Natural killer cell treated with Interleukin-12 subunit alpha and Interleukin-12 subunit beta and Interleukin-15 and Interleukin-18, amount 100 ng/mL, for 72 hours (primary cell): Measurements from ENCODE around the gene CLCN7. TPM values are rescaled to one million over a fixed set of nuclear protein-coding genes. Genes with fewer than 3 reads are reported as not detected.

Experiments
- ATAC-seq, 2 donors: fragments of 150-1000 bp; cut with Tn5 transposase in 1 of 2; sonication (Bioruptor Pico), chemical (Tn5 transposase) in 1 of 2; 2 replicates each; pipeline ENCODE4 v1.10.0; 2021
- DNase-seq: peaks from one replicate; pipeline ENCODE4 v3.0.0; 2022; ENCODE audit warnings: low spot score
- H3K27ac Mint-ChIP-seq, 2 donors: 1 replicate in 1 of 2; 2 replicates in 1 of 2; pipeline ENCODE4 v1.8.0; 2022; ENCODE audit warnings: mixed read lengths in 2 of 2, mild to moderate bottlenecking in 1 of 2, moderate library complexity in 1 of 2
- H3K27me3 Mint-ChIP-seq, 2 donors: 1 replicate in 1 of 2; 2 replicates in 1 of 2; pipeline ENCODE4 v1.8.0; 2022; ENCODE audit warnings: mixed read lengths in 2 of 2
- H3K36me3 Mint-ChIP-seq: one replicate; pipeline ENCODE4 v1.8.0; 2022; ENCODE audit warnings: mixed read lengths
- H3K4me1 Mint-ChIP-seq, 2 donors: 1 replicate in 1 of 2; 2 replicates in 1 of 2; pipeline ENCODE4 v1.8.0; 2022; ENCODE audit warnings: low read depth in 2 of 2, mixed read lengths in 2 of 2, mild to moderate bottlenecking in 1 of 2
- H3K4me3 Mint-ChIP-seq: one replicate; pipeline ENCODE4 v1.8.0; 2022; ENCODE audit warnings: mixed read lengths
- H3K9me3 Mint-ChIP-seq: 2 replicates; pipeline ENCODE4 v1.8.0; 2022; ENCODE audit warnings: mixed read lengths
- total RNA-seq, 2 donors: library from RNA; stranded (reverse); gene quantifications; one replicate each; pipeline ENCODE4 v1.2.3, GENCODE V29; 2022

The CLCN7 gene
- 10 to 100 TPM; 52.2 to 73.5 TPM for total RNA-seq

- H3K27me3 Mint-ChIP-seq, result no peaks in the 10 kb centered on the region
- DNase-seq, result peak; percentile 94
- no peaks in the 10 kb centered on the region for H3K36me3 Mint-ChIP-seq
- no peaks in the 10 kb centered on the region for H3K9me3 Mint-ChIP-seq
- peak within 1 kb of the TSS; percentile 53 to 80 for H3K27ac Mint-ChIP-seq
- peak; percentile 94 to 96 for ATAC-seq
- H3K4me3 Mint-ChIP-seq, result peak within 1 kb of the TSS; percentile 77
- H3K4me1 Mint-ChIP-seq, result peaks cover 4 to 9% of the 10 kb centered on the region in 2 donors
These were observed at the start of gene CLCN7 for GRCh38 chr16:1474796-1475551. TSS of gene CLCN7 (minus strand) at chr16:1475028. CDS start at chr16:1474974, 54 bp downstream.

GRCh38 chr16:1524366-1524765 lies 49.5 kb upstream of the CLCN7 start:
- no peaks in the 10 kb centered on the region for H3K27me3 Mint-ChIP-seq

GRCh38 chr16:1523581-1524245 lies 48.9 kb upstream of the CLCN7 start:
- Mint-ChIP-seq H3K27ac (no peak overlapping the region), H3K36me3 (no peaks in the 10 kb centered on the region), H3K4me3 (no peak overlapping the region), H3K4me1 (peaks cover 0 to 2% of the 10 kb centered on the region in 2 donors), H3K9me3 (no peaks in the 10 kb centered on the region), H3K27me3 (no peaks in the 10 kb centered on the region)
- ATAC-seq (no peak), DNase-seq (no peak)

More at GRCh38 chr16:1524366-1524765, 49.5 kb upstream of the CLCN7 start:
- Mint-ChIP-seq H3K9me3 (no peaks in the 10 kb centered on the region), H3K27ac (no peak overlapping the region), H3K4me1 (peaks cover 0 to 2% of the 10 kb centered on the region in 2 donors), H3K4me3 (no peak overlapping the region), H3K36me3 (no peaks in the 10 kb centered on the region)
- DNase-seq (no peak), ATAC-seq (no peak)

- H3K9me3 Mint-ChIP-seq, result no peaks in the 10 kb centered on the region
- no peak overlapping the region for H3K4me3 Mint-ChIP-seq
- H3K27ac Mint-ChIP-seq, result no peak overlapping the region
- H3K4me1 Mint-ChIP-seq, result no peaks in the 10 kb centered on the region
- DNase-seq (no peak), ATAC-seq (no peak)
- H3K27me3 Mint-ChIP-seq, result no peaks in the 10 kb centered on the region
- H3K36me3 Mint-ChIP-seq, result no peaks in the 10 kb centered on the region
These were observed 45.6 kb upstream of the CLCN7 start for GRCh38 chr16:1520461-1520860.

GRCh38 chr16:1519831-1520230 lies 45.0 kb upstream of the CLCN7 start:
- Mint-ChIP-seq H3K36me3 (no peaks in the 10 kb centered on the region), H3K4me3 (no peak overlapping the region), H3K27ac (no peak overlapping the region), H3K27me3 (no peaks in the 10 kb centered on the region), H3K4me1 (no peaks in the 10 kb centered on the region), H3K9me3 (no peaks in the 10 kb centered on the region)
- peak in 1 of 2 donors; percentile 18 for ATAC-seq
- no peak for DNase-seq

- ATAC-seq (peak; percentile 32 to 54), DNase-seq (no peak)
- H3K27ac Mint-ChIP-seq, result no peak overlapping the region
- H3K4me1 Mint-ChIP-seq, result no peaks in the 10 kb centered on the region
- H3K27me3 Mint-ChIP-seq, result no peaks in the 10 kb centered on the region
- H3K9me3 Mint-ChIP-seq, result no peaks in the 10 kb centered on the region
- H3K36me3 Mint-ChIP-seq, result no peaks in the 10 kb centered on the region
- H3K4me3 Mint-ChIP-seq, result no peak overlapping the region
These were observed 43.9 kb upstream of the CLCN7 start for GRCh38 chr16:1518626-1519135.

- no peak overlapping the region for H3K4me3 Mint-ChIP-seq
- ATAC-seq (no peak), DNase-seq (no peak)
- H3K9me3 Mint-ChIP-seq, result no peaks in the 10 kb centered on the region
- no peak overlapping the region for H3K27ac Mint-ChIP-seq
- H3K36me3 Mint-ChIP-seq, result peaks cover 4% of the 10 kb centered on the region
- H3K4me1 Mint-ChIP-seq, result no peaks in the 10 kb centered on the region
- no peaks in the 10 kb centered on the region for H3K27me3 Mint-ChIP-seq
These were observed 39.7 kb upstream of the CLCN7 start for GRCh38 chr16:1514507-1514906.

GRCh38 chr16:1512774-1513173 lies 37.9 kb upstream of the CLCN7 start:
- H3K36me3 Mint-ChIP-seq, result peaks cover 4% of the 10 kb centered on the region
- no peaks in the 10 kb centered on the region for H3K27me3 Mint-ChIP-seq
- DNase-seq (no peak), ATAC-seq (no peak)
- H3K27ac Mint-ChIP-seq, result no peak overlapping the region
- H3K4me1 Mint-ChIP-seq, result no peaks in the 10 kb centered on the region
- no peak overlapping the region for H3K4me3 Mint-ChIP-seq
- H3K9me3 Mint-ChIP-seq, result no peaks in the 10 kb centered on the region

GRCh38 chr16:1511662-1512569 lies 37.1 kb upstream of the CLCN7 start:
- no peaks in the 10 kb centered on the region for H3K4me1 Mint-ChIP-seq
- ATAC-seq (no peak), DNase-seq (no peak)
- H3K9me3 Mint-ChIP-seq, result no peaks in the 10 kb centered on the region
- no peak overlapping the region for H3K4me3 Mint-ChIP-seq
- no peak overlapping the region for H3K27ac Mint-ChIP-seq
- peaks cover 4% of the 10 kb centered on the region for H3K36me3 Mint-ChIP-seq
- H3K27me3 Mint-ChIP-seq, result no peaks in the 10 kb centered on the region

GRCh38 chr16:1510941-1511351 lies 36.1 kb upstream of the CLCN7 start:
- Mint-ChIP-seq H3K36me3 (peaks cover 4% of the 10 kb centered on the region), H3K4me1 (no peaks in the 10 kb centered on the region)

GRCh38 chr16:1510272-1510671 lies 35.4 kb upstream of the CLCN7 start:
- H3K36me3 Mint-ChIP-seq, result peaks cover 4% of the 10 kb centered on the region
- H3K4me3 Mint-ChIP-seq, result no peak overlapping the region
- DNase-seq (no peak), ATAC-seq (no peak)
- H3K9me3 Mint-ChIP-seq, result no peaks in the 10 kb centered on the region
- no peaks in the 10 kb centered on the region for H3K4me1 Mint-ChIP-seq
- H3K27me3 Mint-ChIP-seq, result no peaks in the 10 kb centered on the region
- no peak overlapping the region for H3K27ac Mint-ChIP-seq

More at GRCh38 chr16:1510941-1511351, 36.1 kb upstream of the CLCN7 start:
- Mint-ChIP-seq H3K9me3 (no peaks in the 10 kb centered on the region), H3K27me3 (no peaks in the 10 kb centered on the region), H3K27ac (no peak overlapping the region), H3K4me3 (no peak overlapping the region)
- ATAC-seq (no peak), DNase-seq (no peak)

- Mint-ChIP-seq H3K36me3 (peaks cover 4% of the 10 kb centered on the region), H3K27ac (no peak overlapping the region), H3K4me1 (no peaks in the 10 kb centered on the region), H3K4me3 (no peak overlapping the region), H3K27me3 (no peaks in the 10 kb centered on the region), H3K9me3 (no peaks in the 10 kb centered on the region)
- ATAC-seq, result no peak
- no peak for DNase-seq
These were observed 34.7 kb upstream of the CLCN7 start for GRCh38 chr16:1509307-1510221.
